Fibroblast of the conjunctiva (primary cell): ENCODE results near the gene FOSL1.
A peak's percentile ranks its signal among the peaks of the same experiment; 100 is the strongest.

ENCODE experiments used
- DNase-seq: peaks from one replicate; pipeline ENCODE4 v3.0.0-alpha.2; 2010; ENCODE audit warnings: low read depth

The FOSL1 gene

DNA sequence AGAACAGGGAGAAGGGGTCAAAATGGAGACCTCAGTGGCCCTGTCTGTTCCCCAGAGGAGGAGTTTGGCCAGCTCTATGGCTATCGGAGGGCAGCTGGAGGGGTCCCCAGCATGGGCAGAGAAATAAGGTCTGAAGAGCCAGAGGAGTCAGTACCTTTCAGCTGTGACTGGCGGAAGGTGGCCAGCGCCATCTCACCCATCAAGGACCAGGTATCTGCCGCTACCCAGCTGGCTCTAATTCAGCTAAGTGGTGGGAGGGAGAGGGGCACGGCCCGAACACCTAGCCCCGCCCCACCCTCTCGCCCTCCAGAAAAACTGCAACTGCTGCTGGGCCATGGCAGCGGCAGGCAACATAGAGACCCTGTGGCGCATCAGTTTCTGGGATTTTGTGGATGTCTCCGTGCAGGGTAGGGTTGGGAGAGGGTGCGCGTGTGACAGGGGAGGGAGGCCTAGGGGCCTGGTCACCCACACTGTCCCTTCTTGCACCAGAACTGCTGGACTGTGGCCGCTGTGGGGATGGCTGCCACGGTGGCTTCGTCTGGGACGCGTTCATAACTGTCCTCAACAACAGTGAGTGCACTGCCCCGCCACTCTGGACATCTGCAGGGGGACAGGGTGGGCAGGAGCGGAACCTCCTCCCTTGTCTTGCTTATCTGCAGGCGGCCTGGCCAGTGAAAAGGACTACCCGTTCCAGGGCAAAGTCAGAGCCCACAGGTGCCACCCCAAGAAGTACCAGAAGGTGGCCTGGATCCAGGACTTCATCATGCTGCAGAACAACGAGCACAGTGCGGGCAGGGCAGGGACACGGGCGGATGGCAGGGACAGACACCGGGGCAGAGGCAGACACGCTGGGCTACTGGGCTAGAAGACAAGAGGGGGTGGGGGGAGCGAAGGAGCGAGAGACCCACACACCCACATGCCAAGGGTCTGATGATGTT is 17.8 kb downstream of the FOSL1 start:
- DNase-seq: no peak

DNA sequence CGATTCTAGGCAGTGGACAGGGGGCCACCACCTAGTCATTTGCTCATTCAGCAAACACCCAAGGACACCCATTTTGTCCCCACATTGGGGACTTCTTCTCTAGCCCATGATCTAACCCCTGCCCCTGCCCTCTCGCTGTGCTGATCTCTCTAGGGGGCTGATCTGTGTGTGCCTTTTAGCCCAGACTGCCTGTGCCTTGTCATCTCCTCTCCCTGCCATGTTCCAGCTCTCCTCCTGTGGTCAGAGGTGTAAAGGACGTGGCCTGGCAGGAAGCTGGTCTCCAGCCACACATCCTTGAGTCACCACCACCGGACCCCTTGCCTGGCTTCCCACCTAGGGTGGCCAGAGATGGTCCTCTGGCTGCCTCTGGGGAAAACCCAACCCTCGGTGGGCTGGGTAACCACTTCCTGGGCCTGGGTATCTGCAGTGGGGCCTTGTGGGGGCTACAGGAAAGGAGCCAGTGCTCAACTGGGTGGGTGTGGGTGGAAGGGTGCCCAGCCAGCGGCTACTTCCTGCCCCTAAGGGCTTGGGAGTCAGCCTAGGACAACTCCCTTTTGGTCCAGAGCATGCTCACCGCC is 19.3 kb downstream of the FOSL1 start:
- no peak for DNase-seq

DNA sequence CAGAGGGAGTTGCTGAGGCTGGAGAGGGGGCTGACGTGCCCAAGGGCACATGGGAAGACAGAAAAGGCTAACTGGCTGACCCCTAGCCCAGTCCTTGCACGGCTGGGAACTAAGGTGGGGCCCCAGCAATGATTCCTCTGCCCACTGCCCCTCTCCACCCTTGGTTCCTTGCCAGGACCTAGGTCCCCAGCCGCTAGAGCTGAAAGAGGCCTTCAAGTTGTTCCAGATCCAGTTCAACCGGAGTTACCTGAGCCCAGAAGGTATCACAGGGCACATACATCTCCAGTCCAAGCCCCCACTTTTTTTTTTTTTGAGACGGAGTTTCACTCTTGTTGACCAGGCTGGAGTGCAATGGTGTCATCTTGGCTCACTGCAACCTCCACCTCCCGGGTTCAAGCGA is 20.2 kb downstream of the FOSL1 start:
- no peak for DNase-seq

DNA sequence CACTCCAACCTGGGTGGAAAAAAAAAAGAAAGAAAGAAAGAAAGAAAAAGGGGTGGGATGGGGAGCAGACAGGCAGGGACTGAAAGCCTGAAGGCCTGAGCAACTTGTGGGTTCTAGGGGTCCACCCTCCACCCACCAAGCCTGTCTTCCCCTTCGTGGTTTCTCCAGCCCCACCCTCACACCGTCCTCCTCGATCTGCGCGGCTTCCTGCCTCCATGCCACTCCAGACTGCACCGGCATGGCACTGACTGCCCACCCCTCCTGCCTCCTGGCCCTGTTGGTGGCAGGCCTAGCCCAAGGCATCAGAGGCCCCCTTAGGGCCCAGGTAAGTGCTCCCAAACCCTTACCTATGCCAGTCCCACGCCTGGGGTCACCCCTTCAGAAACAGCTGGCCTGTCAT is 20.6 kb downstream of the FOSL1 start, which contains the start of gene CTSW:
Gene CTSW (plus strand): TSS at position 221 of the 400 bp plus-strand sequence. CDS start 18 bp downstream, at position 239.
- no peak for DNase-seq

DNA sequence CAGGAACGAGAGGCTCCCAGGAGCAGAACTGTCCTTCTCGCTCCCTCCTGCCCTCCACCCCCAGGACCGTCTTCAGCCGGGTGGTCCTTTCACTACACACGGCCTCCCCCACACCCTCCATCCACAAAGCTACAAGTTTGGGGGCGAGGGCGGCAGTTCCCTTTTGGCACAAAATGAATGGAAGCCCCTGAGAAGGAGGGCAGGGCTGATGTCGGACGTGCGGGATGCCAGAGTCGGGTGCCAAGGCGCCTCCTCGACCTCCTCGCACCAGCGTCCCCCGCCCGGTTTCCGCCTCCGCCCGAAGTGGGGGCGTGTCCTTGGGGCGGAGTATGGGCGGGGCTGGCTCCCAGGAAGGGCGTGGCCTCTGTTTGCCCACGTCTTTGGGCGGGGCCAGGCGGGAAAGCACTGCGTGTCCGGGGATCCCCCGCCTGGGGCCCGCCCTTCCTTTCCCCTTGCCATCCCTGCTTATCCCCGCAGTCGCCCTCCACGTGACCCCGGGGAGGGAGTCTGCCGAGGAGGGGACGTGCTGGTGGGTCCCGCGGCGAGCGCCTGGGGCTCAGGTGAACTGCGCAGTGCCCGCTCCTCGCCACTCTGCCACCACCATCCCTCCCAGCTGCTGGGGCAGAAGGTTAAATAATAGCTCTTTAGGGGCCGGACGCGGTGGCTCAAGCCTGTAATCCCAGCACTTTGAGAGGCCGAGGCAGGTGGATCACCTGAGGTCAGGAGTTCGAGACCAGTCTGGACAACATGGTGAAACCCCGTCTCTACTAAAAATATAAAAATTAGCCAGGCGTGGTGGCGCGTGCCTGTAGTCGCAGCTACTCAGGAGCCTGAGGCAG is 26.7 kb downstream of the FOSL1 start:
- peak; percentile 92 for DNase-seq

DNA sequence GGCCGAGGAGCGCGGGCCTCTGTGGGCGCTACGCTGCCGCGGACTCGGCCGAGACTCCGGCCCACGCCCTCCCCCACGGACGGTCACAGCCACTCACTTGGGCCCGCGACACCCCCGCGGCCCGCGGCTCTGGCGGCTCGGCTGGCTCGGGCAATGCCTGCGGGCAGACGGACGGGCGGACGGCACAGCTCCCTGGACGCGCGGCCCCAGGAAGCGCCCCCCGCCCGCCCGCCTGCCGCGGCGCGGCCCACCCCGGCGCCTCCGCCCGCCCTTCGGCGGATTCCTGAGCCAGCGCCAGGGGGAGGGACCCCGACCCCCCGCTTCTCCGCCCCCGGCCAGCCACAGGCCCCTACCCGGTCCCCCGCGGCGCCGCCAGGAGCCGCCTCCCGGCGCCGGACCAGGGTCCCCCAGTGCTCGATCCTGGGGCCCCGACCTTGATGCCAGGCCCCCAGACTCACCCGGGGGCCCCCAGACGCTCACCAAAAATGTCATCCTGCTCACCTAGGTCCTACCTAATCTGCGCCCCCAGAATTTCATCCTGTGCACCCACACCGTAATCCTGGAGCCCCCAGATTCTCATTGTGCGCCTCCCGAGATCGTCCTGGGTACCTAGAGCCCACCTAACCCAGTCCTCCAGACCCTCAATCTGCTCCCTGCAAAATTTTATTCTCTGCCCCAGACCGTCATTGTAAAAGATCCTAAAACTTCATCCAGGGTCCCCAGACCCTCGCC is 27.4 kb downstream of the FOSL1 start, which contains the start of gene EFEMP2:
Gene EFEMP2 (minus strand): TSS at position 215 of the 732 bp plus-strand sequence. CDS start 446 bp downstream, outside the sequence.
- no peak for DNase-seq

DNA sequence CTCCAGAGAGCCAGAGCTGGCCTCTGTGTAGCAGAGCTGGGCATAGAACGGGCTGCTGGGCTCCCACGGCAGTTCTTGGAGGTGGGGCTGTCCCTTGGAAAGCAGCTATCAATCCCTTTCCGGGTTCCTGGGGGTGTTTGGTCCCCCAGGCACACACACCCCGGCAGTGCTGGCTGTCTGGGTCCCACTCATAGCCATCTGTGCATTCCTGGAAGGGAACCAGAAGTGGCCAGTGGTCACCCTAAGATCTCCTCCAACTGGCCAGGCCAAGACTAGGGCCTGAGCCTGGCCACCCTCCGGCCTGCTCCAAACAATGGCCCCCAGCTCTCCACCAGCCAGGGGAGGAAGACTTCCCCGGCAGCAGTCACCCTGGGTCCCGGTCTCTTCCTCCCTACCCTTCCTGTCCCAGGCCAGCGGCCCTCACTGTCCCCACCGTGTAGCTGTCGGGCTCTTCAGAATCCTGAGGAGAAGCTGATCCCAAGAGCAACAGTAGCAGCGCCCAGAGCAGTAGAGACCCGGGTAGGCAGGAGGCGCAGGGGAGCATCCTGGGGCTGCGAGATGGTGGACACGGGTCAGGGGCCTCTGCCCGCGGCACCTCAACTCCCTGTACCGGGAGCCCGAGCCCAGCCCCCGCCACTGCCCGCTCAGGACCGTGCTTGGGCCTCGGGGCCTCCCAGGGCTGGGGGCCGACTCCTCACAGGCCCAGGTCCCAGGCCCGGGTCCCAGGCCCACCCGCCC is 28.2 kb downstream of the FOSL1 start:
- DNase-seq: no peak

DNA sequence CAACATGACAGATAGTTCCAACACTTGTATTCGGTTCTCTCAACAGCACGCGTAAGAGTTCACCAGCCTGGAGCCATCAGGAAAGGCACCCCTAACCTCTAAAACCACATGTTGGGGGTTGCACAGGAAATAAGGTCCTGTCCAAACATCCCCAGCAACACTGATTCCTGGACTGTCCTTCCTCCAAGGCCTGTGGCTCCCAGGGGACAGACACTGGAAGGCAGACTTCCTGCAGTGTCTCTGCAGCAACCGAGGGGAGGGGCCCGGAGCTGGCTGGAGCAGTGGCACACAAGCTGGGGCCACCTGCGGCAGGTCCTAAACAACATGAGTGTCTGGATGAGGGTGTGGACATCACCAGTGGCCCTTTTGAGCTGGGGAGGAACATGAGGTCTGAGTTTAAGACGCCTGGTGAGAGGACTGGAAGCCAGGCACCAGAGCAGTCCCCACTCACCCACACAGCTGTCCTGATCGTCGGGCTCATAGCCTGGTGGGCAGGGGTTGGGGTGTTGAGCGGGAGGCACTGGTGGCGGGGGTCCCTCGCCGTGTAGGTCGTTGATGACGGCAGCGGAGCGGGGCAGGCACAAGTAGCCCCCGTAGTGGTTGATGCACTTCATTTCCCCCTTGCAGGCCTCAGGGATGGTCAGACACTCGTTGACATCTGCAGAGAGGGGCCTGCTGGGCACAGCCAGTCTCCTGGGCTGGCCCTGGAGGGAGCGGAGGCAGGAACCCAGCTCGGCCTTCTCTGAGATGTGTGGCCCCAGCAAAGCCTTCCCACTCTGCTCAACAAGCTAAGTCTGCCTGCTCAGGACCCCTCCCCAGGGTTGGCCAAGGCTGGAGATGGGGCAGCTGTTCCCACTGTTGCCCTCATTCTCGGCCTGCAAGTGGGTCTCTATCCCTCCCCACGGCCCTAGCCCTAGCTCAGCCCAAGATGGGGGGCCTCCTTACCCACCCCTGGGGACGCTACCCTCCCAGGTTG is 29.2 kb downstream of the FOSL1 start:
- no peak for DNase-seq

DNA sequence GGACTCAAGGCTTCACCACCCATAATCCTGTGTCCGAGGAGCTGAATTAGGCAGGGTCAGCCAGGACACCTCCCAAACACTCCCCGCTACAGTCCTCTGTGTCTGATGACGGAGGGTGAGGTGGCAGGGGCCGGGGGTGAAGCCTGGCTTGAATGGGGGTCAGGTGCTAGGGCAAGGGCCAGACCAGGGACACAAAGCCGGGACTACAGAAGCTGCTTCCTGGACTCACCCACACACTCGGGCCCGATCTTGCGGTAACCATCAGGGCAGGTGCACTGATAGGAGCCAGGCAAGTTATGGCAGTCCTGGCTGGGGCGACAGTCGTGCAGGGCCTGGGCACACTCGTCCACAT is 29.9 kb downstream of the FOSL1 start:
- no peak for DNase-seq

DNA sequence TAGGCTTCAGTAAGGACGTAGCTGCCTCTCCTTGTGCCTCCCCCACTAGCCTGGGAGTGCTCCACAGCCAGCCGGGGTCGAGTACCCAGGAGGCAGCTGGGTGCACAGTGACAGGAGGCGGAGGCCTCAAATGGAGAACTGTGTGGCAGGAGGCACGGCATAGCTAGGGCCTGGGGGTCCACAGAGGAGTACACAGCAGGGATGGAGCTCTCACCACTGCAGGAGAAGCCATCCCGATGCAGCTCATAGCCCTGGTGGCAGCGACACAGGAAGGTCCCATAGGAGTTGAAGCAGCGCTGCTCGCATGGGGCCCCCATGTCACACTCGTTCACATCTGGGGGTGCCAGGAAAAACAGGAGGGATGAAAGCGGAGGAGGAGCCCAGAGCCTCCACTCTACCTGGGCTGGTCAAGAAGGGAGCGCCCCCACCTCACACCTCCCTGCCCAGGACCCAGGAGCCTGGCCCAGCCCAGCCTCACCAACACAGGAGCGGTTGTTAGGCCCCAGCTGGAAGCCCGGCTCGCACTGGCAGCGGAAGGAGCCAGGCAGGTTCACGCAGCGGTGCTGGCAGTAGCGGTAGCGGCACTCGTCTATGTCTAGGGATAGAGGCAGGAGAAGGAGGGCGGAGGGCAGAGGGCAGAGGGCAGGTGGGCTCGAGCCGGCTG is 30.4 kb downstream of the FOSL1 start:
- DNase-seq: no peak

DNA sequence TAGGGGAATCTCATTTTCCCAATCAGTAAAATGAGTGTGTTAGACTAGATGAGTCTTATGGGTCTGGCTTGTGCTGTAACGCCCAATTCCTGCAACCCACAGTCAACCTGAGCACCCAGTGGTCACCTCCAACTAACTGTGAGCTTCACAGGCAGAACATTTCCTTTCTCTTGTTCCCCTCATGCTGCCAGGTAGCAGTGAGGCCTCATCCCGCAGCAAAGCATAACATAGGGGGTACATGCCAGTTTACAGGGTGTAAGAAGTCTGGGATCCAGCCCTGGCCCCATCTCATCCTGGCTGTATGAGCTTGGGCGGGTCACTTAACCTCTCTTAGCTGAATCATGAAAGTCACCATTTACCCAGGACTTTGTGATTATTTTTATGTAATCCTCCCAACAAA is 31.3 kb downstream of the FOSL1 start:
- no peak for DNase-seq

DNA sequence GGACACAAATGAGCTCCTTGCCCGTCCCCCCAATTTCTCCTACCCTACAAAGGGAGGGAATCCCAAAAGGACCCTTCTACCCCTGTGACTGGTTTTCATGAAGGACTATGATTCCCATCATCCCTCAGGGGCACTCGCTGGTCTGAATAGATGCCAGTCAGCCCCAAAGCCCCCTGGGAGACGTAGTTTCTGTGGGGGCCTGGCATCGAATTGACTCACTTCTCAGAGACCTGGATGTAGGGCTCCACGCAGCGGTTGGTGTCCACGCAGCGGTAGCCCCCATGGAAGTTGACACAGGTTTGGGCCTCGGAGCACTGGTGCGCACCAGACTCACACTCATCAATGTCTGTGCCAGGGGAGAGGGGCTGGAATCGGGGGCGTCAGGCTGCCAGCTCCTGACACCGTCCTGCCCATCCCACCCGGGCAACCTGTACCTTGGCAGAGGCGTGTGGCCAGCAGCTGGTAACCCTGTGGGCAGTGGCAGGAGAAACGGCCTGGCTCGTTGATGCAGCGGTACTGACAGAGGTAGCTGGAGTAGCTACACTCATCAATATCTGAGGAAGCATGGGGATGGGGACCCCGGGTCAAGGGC is 32.0 kb downstream of the FOSL1 start:
- DNase-seq: no peak

DNA sequence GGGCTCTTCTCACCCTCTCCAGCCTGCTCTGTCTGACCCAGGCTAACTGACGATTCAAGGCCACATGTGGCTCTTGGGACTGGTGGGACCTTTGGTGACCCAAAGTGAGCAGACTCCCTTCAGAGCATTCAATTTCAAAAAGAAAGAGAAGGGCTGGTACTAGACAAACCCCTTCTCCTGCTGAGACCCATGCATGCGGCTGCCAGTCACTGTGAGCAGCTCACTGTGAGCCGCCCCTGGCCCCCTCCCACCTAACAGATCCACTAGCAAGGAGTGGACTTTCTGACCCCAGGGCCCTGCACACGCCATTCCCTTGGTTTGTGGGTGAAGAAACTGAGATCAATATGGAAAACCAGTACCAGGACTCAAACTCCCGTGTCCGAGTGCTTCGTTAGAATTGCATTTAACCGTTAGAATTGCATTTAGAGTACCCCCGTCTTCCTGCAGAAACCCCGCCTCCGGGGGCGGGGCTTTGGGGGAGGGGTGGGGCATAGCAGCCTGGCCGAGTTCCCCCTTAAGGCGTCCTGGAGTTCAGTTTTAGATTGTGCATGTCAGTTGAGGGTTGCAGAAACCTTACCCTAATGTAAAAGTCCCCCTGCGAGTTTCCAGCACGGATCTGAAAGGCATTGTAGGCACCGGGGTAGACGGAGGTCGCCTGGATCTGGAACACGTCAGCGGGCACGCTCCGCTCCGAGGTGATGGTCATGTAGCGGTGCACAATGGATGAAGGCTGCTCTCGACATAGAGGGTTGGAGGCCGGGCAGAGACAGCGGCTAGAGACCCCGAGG is 32.7 kb downstream of the FOSL1 start:
- DNase-seq: no peak

DNA sequence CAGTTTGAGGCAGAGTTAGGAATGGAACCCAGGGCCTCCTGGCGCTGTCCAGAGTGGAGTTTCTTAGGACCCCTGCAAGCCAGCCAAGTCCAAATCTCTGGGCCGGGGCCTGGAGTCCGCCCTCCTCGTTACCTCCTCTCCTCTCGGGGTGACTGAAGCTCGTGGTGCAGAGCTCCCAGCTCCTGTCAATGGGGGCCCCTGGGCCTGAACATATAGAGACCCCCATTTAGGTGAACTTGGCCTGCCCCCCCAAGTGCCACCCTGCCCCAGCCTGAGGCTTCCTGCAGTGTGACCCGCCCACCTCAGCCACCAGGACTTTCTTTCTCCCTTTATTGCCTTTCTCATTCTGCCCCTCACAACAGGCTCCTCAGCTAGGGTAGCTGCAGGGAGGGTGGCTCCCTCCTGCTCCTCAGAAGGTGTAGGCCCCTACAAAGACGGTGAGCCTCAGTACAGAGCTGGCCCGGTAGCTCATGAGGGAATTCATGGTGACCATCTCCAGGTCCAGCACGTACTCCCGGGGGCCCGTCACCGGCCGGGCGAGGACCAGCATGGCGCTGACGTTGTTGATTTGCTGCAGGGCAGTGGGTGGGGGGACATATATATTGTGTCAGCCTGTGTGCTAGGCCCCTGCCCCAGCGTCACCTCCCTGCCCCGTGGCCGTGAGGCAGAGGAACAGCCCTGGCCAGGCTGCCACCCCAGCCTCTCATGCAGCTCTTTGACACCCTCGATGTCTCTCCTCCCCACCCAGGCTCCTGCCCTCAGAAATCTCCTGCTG is 33.5 kb downstream of the FOSL1 start:
- DNase-seq: no peak

DNA sequence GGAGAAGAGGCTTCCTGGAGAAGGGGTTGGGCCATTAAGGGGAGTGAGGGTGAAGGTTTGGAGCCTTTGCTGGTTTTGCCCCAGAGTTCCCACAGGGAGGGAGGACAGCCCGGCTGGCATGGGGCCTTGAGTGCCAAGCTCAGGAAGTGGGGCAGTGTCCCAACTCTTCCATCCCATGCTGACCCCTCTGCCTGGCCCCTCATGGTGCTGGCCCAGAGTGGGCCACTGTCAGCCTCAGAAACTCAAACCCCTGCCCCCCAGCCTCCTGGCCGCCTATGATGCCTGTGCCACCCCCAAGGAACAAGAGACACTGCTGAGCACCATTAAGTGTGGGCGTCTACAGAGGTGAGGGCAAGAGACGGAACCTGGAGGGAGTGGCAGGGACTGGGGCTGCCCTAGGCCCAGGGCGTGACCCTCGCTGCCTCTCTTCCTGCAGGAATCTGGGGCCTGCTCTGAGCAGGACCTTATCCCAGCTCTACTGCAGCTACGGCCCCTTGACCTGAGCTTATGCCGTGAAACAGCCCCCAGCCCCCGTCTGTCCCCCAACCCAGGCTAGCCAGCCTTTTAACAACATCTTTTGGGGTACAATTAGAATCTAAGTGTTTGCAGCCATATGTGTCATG is 34.5 kb downstream of the FOSL1 start:
- DNase-seq: no peak

DNA sequence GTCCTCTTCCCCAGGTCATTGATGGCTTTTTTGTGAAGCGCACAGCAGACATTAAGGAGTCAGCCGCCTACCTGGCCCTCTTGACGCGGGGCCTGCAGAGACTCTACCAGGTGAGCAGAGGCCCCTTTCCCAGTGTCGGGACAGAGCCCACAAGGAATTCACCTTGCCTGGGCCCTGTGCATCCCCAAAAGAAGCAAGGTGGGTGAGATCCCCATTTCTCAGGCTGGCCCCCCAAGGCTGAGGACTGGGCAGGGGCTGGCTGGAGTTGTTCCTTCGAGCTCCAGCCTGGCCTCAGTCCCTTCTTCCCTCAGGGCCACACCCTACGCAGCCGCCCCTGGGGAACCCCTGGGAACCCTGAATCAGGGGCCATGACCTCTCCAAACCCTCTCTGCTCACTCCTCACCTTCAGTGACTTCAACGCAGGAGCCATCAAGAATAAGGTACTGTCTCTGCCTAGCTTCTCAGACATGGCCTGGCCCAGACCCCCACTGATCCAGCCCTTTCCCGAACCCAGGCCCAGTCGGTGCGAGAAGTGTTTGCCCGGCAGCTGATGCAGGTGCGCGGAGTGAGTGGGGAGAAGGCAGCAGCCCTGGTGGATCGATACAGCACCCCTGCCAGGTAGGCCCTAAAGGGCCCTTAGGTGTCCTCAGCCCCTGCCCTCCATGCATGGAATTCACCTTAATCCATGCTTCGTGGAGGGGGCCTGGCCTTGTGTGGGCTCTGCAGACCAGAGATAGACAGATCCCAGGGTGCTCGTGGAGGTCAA is 35.3 kb downstream of the FOSL1 start:
- DNase-seq: no peak
